Cortex of kidney (tissue), 1 donor: ENCODE data around the gene MAML3.

Experiments used
- DNase-seq: peaks from one replicate; lab custom pipeline; 2025; lab: John Stamatoyannopoulos, UW

The MAML3 gene

DNA sequence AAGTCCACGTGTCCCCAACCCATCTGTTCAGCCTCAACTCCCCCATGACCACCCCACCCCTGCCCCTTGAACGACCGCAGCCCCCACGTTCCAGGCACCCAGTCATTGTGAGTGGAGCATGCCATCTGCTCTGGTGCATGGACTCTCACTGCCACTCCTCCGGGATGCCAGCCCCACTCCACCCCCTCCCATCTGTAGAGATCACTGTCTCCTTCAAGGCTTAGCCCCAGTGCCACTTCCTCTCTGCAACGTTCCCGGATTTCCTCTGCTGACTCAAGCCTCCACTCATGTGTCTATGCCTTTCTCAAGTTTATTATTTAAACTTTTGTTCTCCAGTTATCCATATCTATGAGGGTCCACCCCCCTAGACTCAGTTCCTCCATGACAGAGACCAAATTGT, 54.0 kb downstream of the MAML3 start:
- no peak for DNase-seq

DNA sequence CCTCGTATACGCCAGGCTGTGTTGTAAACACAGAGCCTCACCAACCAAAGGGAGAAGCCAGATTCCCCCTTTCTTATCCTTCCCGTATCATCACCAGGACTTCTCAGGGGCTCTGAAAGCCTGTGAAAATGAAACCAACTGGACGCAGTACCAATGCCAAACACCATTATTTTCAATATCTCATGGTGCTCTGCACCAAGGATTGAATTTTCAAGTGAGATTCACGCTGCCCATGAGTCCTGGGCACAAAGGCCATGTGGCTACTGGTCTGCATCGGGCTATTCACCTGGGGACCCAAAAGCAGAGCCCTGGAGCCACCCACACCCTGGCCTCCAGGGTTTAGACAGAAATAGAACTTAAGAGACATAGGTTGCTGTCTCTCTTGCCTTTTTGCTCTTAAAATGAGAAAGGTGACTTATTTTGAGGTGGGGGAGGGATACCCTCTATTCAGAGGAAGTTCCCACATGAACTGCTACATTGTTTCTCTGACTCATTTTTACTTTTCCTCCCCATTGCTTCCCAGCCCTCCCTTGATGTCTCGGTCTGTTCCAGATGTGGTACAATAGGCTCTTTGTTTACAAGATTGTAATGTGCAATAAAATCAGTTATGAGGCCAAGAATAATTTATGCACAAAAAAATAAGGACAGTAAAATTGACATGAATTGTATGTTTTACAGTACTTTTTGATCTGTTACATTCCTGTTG, 55.4 kb downstream of the MAML3 start:
- DNase-seq, result no peak

DNA sequence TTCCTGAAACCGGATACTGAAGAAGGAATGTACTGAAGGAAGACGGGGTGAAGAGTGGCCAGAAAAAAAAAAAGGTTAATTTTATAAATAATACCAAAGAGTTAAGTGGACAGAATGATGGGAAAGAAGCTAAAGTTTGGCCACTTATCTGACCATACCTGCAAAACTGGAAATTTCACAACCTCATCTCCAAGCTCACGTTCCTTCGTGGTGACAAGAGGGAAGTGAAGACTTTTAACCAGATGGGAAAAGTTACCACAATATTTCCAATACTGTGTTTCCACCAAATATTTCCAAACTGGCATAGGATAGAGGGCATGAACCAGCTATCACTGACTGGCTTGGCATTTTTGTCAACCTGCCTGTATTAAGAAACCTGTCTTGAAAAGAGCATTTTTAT, 56.4 kb downstream of the MAML3 start:
- no peak for DNase-seq

DNA sequence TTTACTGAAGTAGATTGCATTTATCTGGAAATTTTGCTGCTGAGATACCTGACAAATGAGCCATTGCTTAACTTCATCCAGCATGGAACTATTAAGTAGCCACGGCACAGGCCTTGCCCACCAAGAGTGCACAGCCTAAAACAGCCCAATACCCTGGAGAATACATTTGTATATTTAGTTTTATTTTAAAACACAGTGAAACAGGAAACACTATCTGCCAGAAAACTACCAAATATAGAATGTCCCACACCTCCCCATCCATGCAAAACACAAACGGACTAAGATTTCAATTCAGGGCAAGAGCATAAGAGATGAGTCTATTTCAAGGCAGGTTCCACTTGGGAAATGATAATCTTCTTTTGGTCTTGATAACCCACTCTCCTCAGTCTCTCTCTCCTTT, 57.1 kb downstream of the MAML3 start:
- DNase-seq, result no peak

DNA sequence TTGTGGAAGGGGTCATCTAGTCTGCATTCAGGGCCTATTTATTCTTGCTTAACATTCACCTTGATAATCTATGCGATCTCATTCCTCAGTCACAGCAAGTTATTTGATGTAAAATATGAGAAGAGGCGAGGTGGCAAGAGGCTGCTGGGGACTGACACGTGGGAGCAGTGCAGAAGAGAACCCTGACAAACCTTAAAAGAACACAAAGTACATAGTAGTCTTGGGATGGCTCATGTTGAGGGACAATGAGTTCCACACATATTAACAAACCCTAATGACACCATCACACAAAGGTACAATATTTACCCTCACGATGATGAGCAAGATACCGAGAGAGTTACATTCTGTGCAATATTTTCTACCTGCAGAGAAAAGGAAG, 57.5 kb downstream of the MAML3 start:
- no peak for DNase-seq

DNA sequence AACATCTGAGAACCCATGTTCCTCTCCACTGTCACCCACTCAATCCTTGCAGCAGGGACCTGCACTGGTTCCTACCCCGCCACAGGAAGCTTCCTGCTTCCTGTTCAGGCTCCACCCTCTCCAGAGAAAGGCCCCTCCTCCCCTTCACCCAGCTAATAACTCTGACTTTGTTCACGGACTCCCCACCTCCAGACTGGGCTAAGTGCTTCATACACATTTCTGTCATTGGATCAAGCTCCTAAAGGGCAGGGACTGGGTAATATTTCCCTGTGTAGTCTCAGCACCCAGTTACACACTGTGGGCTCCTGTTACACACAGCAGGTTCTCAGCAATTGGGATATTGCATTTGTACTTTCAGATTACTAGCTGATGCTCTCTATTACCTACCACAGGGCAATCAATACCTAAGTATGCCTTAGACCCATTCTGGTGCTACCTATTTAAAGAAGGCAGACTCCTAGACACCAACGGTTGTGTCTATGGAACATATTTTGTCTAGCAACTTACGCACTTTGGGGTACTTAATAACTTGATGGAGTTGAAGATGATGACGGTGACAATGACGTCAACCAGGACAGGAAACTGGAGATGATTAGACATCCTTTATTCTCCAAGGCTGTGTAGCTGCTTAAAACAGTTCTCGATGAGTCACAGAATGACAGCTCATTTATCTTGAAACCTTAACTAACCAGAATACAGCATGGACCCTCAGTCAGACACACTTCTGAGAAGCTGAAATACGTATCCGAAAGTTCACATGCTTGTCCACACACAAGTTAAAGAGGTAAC, 58.1 kb downstream of the MAML3 start:
- no peak for DNase-seq

DNA sequence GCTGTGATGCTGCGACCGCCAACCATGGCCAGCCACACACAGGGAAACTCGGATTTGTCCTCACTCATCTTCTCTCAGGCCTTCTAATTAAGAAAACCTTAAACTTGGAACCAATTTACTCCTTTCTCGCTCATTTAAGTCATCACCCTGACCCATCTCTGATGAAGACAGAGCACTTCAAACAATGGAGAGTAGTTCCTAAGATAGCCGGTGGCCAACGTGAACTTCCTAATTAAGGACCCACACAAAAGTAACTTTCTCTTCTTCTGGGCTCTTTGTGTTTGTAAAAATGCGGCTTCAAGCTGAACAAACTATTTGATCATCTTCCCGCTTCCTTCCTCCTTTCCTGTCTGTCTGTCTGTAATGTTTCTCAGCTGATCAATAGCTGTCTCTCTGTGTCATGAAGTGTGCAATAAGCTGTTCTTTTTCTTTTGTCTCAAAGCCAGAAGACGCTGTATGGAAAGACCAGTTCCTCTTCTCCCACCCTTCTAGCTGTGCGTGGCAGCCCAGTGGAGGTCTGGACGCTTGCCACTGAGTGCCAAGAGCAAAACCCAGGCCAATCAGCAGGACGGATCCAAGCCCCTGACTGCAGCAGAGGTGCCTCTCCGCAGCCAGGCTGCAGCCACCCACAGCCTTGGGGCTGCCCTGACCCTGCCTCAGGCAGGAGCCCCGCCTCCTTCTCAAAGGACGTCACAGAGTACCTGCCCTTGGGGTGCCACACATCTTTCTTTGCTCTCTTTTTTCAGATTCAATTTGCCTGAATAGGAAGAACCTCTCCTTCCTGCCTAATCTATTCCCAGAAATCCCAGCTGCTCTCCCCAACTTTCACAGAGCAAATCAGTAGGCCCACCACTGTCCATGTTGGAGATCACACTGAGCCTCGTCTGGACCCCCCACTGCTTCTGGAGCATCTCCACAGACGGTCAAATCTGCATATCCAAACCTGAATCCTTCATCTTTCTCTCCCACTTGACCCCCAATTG, 59.3 kb downstream of the MAML3 start:
- no peak for DNase-seq

DNA sequence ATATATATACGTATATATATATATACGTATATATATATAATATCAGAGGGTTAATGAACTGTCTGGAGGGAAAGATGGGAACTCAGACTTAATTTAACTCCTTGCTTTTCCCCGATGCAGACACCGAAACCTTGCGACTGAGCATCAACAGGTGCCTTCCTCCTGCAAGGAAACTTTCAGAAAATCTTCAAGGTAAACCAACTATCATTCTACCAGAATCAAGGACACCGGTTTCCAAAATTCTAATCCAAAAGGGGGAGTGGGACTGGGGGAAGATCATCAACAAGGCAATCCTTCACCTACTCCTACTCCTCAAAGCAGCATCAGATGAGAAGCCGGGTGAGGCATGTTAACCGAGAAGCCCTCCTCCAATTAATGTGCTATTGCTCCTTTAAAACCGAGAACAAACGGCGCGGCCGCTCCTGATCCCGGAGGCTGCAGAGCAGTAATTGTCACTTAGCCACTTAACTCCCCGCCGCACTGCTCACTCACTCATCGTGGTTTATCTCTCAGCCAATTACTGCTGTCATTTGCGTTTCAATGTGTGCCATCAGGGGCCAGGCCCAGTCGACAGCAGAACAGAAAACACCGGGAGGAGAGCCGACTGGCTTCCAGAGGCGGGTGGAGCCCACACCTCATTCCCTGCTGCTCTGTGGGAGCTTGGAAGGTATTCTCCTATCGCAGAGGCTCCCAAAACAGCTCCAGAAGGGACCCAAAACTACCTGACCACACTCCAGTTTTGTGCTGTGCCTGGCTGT, 61.7 kb downstream of the MAML3 start:
- DNase-seq, result no peak

DNA sequence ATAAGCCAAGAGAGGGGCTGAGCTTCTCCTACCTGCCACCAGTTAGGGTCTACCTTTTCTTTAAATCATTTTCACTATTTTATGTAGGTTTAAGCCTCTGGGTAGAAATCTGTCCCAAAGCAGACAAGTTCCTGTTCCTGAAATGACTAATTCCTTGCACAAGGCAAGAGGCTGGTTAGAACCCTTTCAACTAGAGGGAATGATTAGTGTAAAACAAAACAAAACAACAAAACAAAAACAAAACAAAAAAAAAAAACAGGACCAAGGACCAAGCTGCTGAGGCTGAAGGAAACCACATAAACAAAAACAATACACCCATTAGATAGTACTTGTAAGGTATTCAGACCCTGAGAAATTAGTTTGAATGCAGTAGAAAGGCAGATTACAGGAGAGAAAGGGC, 62.7 kb downstream of the MAML3 start:
- DNase-seq, result no peak

DNA sequence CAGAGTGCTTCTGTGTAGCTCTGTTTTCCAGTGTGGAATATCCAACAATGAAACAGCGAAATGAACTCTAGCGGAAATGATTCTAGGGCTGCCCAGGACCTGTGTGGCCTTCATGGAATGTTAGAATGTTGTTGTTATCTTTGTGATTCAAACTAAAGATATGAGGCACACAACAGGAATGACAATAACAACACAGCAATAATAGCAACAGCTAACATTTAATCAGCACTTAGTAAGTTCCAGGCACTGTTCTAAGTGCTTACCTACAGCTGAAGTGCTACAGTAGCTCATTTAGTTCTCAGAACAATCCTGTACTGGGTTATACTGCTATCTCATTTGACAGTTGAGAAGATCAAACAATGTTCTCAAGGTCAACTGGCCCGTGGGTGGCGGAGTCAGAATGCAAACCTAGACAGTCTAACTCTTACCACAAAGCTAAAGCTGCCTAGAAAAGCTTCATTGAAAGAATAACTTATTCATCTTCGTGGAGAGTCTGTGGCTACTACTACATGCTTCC, 63.7 kb downstream of the MAML3 start:
- DNase-seq, result no peak

DNA sequence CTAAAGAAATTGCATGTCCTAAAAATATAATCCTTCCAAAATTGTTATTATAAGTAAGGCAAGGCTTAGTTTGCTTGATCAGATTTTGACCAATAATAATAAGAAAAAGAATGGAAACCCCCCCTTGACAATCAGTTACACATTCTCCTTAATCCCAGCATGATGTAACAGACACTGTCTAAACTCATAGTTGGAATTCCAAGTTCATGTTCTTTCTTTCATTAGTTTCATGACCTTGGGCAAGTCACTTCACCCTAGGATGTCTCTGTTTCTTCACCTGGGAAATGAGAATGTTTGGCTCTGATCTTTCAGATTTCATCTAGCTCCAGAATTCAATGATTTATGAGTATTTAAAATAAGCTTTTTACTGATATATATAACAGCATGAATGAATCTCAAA, 64.8 kb downstream of the MAML3 start:
- DNase-seq, result no peak

DNA sequence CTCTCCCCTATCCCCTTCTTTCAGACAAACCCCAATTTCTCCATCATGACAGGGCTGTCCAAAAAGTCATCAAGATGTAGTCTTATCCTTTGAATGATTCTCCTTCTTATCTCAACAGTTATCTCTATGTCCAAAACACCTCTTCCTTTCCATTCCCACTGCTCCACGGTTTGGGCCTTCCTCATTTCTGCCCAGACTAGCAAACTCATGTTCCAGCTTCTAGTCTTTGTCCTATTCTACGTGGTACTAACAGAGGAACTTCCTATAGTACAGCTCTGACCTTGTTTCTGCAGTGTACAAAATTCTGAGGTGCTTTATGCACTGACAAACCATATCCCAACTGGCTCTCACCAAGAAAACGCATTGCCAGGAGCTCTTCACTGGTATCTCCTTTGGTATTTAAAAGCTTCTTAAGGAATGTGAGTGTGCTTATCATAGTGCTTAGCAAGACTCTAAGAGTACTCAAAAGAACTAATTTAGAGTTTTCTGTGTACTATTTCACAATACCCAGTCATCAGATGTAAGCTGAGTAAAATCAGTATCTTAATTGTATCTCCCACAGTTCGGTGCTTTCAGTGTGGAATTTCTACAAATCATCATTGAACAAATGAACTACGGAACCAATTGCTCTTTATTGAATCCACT, 65.5 kb downstream of the MAML3 start:
- no peak for DNase-seq

DNA sequence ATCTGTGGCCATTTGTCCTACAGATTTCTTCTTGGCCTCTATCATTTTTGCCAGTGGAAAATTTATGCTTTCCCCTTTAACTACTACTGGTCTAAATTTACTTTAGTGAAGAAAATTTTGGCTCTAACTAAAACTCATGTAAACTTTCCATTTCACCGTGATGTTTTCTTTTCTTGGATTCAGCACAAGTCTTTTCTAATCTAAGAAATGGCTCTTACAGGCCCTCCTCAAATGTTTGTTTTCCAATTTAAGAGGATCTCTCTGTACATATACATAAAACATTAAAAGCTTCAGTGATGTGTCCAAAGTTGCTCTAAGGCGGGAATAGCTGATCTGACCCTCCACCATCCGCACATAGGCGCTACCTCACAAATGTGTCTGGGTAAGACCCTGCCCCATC, 68.1 kb downstream of the MAML3 start:
- no peak for DNase-seq

DNA sequence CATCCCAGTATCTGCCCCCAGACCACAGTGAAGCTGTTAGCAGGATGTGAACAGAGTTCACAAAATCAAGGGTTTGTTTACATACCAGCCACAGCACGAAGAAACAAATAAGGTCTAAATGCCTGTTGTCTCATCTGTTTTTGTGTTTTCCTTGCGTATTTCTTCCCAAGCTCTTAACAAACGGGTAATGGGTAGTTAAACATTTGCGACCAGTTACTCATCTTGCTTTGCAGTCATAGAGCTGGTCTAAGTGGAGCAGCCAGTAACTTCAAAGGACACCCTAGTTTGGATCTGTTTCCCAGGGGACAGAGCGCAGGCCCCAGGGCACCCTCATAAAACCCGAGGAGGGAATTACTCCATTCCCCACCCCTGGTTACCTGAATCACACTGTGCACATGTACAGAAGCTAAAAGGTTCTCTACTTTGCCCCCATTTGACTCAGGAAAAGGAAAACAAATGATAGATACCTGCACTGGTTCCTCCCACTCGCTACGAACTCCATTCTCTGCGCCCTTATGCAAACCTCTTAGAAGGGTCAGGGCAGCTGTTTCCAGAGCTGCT, 68.8 kb downstream of the MAML3 start:
- DNase-seq, result no peak

DNA sequence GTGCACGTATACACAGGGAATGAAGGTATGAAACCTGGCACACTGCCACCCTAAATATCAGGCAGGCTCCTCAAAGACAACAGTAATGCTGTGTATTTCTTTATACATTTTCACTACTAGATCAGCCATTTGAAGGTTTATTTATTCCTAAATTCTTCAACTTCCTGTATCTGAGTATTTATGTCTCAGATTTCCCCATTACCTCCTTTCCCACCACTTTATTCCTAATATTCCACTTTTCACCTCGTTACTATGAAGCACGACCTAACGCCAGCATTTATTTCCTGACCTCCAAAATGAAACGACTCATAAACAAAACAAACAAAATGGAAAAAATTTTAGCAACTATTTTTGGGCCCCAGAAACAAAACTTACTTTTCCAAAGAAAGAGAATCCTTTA, 69.6 kb downstream of the MAML3 start:
- no peak for DNase-seq

DNA sequence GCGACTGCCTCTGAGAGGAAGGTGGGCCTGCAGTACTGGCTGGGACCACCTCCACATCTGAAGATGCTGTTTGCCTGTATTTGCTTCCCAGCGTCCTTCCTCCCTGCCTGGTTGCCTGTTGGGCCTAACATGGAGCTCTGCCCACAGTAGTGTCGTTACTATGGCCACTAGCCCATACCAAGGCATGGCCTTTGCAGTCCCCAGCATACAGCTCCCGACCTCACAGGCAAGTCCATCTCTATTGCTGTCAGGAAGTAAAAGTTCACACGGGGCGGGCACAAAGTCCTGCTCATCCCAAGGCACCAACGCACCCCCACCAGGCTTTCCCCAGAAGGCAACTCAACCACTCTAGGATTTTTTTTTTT, 71.6 kb downstream of the MAML3 start:
- no peak for DNase-seq

DNA sequence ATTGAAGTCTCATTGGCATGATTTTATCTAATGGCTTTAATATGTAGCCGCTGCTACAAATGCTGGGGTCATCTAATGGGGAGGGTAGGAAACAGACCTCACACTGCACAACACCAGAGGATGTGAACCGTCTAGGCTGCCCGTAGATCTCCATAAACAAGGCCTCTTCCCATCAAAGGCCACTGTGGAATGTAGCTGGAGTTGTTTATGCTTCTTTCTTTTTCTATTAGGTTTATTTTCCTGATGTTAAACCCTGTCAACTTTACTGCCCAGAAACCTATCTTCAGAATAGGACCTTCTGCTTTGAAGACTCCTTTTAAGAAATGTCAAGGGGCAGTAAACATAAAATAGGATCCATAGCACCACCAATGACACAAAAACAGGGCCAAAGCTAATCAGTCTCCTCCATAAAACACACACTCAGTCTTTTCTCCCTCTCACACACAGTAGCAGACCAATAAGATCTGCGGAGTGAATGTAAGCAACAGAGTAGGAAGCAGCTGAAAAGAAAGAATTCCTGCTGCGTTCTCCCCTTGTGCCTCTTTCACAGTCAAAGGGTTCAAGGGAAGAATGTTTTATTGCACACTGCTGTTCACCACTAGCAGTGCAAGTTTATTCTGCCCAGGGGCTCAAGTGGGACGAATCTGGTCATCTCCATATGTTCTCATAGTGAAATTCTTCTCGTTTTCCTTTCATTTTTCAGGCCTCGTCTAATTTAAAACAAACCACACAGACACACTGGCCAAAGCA, 72.2 kb downstream of the MAML3 start:
- no peak for DNase-seq

DNA sequence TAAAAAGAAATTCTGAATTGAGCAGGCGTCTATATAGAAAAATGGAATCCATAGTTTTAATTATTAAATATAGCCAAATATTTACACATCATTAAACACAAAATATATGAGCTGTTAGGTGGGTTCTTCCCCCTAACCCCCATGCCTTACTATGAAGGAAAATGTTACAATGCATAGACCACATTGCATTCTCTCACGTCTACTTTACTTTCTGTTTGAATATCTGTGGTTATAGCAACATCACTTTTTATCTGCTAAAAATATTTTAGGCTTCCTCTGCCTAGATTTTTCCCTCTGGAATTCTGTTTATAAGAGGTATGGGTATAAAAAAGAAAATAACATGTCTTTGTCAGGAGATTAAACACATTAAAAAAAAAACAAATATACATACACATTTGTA, 73.1 kb downstream of the MAML3 start:
- DNase-seq, result no peak

DNA sequence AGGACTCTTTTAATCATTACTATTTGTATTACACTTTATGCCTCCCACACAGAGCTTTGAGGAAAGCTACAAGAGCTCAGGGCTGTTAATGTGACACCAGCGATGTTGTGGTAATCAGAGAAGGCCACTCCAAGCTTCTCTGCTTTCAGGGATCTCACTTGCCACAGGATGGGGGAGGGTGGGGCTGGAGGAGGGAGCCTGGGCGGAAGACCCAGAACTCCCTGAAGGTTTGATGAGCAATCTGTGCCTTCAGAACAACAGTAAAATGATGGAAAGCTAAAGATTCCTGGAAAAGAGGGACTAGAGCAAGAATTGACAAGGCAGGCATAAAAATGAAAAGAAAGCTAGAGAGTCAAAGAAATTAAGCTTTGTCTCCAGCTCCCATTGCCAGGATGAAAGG, 75.6 kb downstream of the MAML3 start:
- no peak for DNase-seq

DNA sequence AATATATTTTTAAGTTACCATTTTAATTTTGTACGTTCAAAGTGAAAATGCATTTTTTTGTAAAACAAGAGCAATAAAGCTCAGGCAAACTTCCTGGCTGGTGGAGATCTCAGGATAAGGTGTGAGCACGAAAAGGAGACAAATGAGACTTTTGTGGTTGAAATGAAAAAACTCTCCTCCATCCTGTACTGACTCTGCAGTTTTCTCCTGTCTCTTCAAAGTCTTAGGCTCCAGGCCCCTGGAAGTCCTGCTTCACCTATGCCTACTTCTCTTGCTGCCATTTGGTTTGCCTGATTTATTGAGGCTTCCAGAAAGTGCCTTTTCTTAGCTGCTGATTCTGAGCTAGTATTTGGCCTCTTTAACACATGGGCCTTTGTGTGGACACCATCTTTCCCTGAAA, 77.7 kb downstream of the MAML3 start:
- no peak for DNase-seq
